OCI-LY7 (cell line): ENCODE measurements around the gene MRFAP1. TPM values are rescaled to one million over a fixed set of nuclear protein-coding genes. Genes with fewer than 3 reads are reported as not detected.

Experiments
- BruUV-seq: library from RNA; stranded (reverse); fragments of 400-500 nt; replicated peaks from 2 replicates; lab custom pipeline; 2021; lab: Mats Ljungman, UMichigan
- CTCF ChIA-PET: fragments of 300-600 bp; sonication (Branson Sonifier 250); formaldehyde crosslinking; loops from one replicate; lab custom pipeline; 2022; ENCODE audit warnings: antibody characterized with exemption; ENCODE audit not compliant: unreplicated experiment; lab: Charles Lee
- POLR2A ChIA-PET: fragments of 300-600 bp; sonication (Branson Sonifier 250); formaldehyde crosslinking; loops from one replicate; lab custom pipeline; 2022; ENCODE audit warnings: antibody characterized with exemption; lab: Charles Lee
- DNase-seq: peaks from one replicate; pipeline ENCODE4 v3.0.0-alpha.2; 2015; ENCODE audit warnings: low spot score
- H2AFZ ChIP-seq: fragments of 200-600 bp; sonication (generic), shearing (Covaris generic); 2 replicates; pipeline ENCODE4 v1.6.1; 2014; ENCODE audit warnings: mild to moderate bottlenecking, antibody characterized with exemption, low read length, moderate library complexity
- H3K27ac ChIP-seq: fragments of 200-600 bp; sonication (generic); 2 replicates; pipeline ENCODE4 v1.5.1; 2014; ENCODE audit warnings: mixed run types, low read depth, mild to moderate bottlenecking, moderate library complexity, low read length, inconsistent platforms; ENCODE audit not compliant: poor library complexity, severe bottlenecking
- H3K36me3 ChIP-seq: fragments of 200-600 bp; sonication (generic); 2 replicates; pipeline ENCODE4 v1.6.1; 2014; ENCODE audit warnings: mild to moderate bottlenecking, antibody characterized with exemption, low read length, moderate library complexity, mixed read lengths; ENCODE audit not compliant: insufficient read depth
- H3K4me1 ChIP-seq: fragments of 200-600 bp; sonication (generic); 2 replicates; pipeline ENCODE4 v1.5.1; 2014; ENCODE audit warnings: mild to moderate bottlenecking, low read length; ENCODE audit not compliant: insufficient read depth, poor library complexity, severe bottlenecking
- H3K4me2 ChIP-seq: fragments of 200-600 bp; sonication (generic); 2 replicates; pipeline ENCODE4 v1.6.1; 2014; ENCODE audit warnings: mild to moderate bottlenecking, low read length
- H3K4me3 ChIP-seq: fragments of 200-600 bp; sonication (generic); 2 replicates; pipeline ENCODE4 v1.5.1; 2014; ENCODE audit warnings: mild to moderate bottlenecking, low read depth, low read length; ENCODE audit not compliant: poor library complexity, severe bottlenecking
- H3K79me2 ChIP-seq: fragments of 200-600 bp; sonication (generic); 2 replicates; pipeline ENCODE4 v1.6.1; 2016; ENCODE audit warnings: low read depth, mild to moderate bottlenecking, low read length, moderate library complexity, mixed read lengths; ENCODE audit not compliant: insufficient read depth
- H3K9me2 ChIP-seq: fragments of 200-600 bp; sonication (generic); 2 replicates; pipeline ENCODE4 v1.6.1; 2016; ENCODE audit warnings: mild to moderate bottlenecking, low read length, mixed read lengths; ENCODE audit not compliant: insufficient read depth
- H3K9me3 ChIP-seq: fragments of 200-600 bp; sonication (generic); 2 replicates; pipeline ENCODE4 v1.6.1; 2014; ENCODE audit warnings: mild to moderate bottlenecking, mixed run types, low read length, mixed read lengths
- H4K20me1 ChIP-seq: fragments of 200-600 bp; sonication (generic); 2 replicates; pipeline ENCODE4 v1.6.1; 2014; ENCODE audit warnings: mild to moderate bottlenecking, antibody characterized with exemption, low read length, moderate library complexity, mixed read lengths; ENCODE audit not compliant: insufficient read depth
- CTCF ChIP-seq: fragments of 200-600 bp; sonication (generic); conservative IDR thresholded peaks from 2 replicates; pipeline ENCODE4 v1.5.1; 2014; ENCODE audit warnings: mild to moderate bottlenecking, antibody characterized with exemption, low read length, moderate library complexity, mixed read lengths
- EZH2phosphoT487 ChIP-seq: fragments of 200-600 bp; sonication (generic); IDR thresholded peaks from 2 replicates; pipeline ENCODE4 v1.6.1; 2018; ENCODE audit warnings: low read depth, borderline replicate concordance, mild to moderate bottlenecking, mixed run types, antibody characterized with exemption, low read length, moderate library complexity, mixed read lengths
- intact Hi-C: fragments of 100-400 bp; cut with micrococcal nuclease; formaldehyde crosslinking; loops from one replicate; pipeline ENCODE4 v1.10.0; 2022; ENCODE audit not compliant: unreplicated experiment
- total RNA-seq, 2 experiments: library from RNA; depleted of rRNA in 1 of 2; stranded (reverse); fragments of >200 nt in 1 of 2; shearing (Covaris generic) in 1 of 2; gene quantifications; 2 replicates each; pipeline ENCODE4 v1.2.3, GENCODE V29; 2014 to 2022

The MRFAP1 gene
- total RNA-seq, 2 experiments from 2014 or later = 90.8 to 224 TPM

DNA sequence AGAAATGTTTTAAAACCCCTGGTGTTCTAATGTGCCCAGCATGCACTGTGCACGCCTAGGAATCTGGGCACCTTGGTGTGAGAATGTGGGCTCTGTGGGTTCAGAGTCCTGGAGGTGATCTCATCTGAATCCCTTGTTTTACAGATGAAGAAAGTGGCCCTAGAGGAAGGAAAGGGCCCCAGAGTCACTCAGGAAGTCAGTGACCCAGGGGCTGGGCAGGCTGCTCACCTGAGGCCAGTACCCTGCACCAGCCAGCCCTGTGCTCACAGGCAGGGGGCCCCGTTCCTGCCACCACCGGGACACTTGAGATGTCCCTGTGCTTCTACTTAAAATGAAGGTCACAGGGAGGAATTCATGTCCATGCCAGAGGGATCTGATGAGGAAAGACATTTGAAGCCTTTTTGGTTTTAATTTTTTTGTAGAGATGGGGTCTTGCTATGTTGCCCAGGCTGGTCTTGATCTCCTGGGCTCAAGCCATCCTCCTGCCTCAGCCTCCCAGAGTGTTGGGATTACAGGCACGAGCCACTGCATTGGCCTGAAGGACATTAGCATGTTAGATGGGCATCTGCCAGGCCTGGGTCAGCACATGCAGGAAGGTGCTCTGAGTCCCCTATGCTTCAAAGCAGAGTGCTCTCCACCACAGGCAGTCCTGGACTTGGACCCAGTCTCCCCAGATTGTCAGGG lies 45.8 kb downstream of the MRFAP1 start:
- no peak overlapping the region for H2AFZ ChIP-seq
- H3K4me3 ChIP-seq = no peak overlapping the region
- intact Hi-C loops = loop anchor here (10.0 kb wide), 1 partner anchor 959 kb away; no protein-coding TSS in a partner anchor
- H4K20me1 ChIP-seq = no peaks in the 10 kb centered on the region
- no peak overlapping the region for H3K27ac ChIP-seq
- ChIA-PET POLR2A (no interaction called here), CTCF (no interaction called here)
- H3K4me2 ChIP-seq = no peak overlapping the region
- no peaks in the 10 kb centered on the region for H3K79me2 ChIP-seq
- no peaks in the 10 kb centered on the region for H3K36me3 ChIP-seq
- H3K9me2 ChIP-seq = no peaks in the 10 kb centered on the region
- no peak for DNase-seq
- TF ChIP-seq EZH2phosphoT487 (no peak), CTCF (no peak)
- BruUV-seq = no TSS peak
- H3K4me1 ChIP-seq = no peaks in the 10 kb centered on the region
- no peaks in the 10 kb centered on the region for H3K9me3 ChIP-seq

DNA sequence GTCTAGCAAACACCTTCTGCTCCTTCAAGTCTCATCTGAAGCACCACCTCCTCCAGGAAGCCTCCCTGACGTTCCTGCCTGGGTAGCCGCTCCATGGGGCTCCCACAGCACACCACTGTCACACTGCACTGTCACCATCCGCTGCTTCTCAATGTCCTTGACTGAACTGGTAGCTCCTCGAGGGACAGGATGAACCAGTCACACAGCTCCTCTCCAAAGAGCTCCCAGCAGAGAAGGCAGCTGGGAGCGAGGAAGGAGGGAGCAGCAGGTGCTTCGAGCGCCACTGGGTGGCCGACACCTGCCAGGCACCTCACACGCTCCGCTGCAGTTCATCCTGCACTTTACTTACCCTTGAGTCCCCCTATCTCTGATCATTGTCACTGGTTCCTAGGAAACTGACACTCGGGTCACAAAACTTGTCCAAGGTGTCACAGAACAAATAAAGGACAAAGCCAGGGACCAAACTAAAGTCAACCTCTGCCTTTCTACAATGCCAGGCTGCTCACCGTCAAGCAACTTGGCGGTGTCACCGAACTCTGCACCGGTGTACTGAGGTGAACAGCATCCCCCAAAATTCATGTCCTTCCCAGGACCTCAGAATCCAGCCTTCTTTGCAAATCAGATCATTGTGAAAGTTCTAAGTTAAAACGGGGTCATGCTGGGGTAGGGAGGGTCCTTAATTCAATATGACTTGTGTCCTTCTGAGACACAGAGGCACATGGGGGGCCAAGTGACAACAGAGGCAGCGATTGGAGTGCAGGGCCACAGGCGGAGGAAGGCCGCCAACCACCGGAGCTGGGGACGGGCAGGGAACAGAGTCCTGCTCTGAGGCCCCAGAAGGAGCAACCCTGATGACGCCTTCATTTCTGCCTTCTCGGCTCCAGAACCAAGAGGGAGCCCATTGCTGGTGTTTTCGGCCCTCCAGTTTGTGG lies 47.7 kb downstream of the MRFAP1 start:
- no peaks in the 10 kb centered on the region for H3K36me3 ChIP-seq
- POLR2A ChIA-PET = no interaction called here
- H3K79me2 ChIP-seq = no peaks in the 10 kb centered on the region
- H3K4me3 ChIP-seq = no peak overlapping the region
- H2AFZ ChIP-seq = no peak overlapping the region
- TF ChIP-seq CTCF = no peak
- no peak for TF ChIP-seq EZH2phosphoT487
- DNase-seq = no peak
- no peaks in the 10 kb centered on the region for H3K4me1 ChIP-seq
- H4K20me1 ChIP-seq = no peaks in the 10 kb centered on the region
- no peak overlapping the region for H3K27ac ChIP-seq
- intact Hi-C loops = loop anchor here (10.0 kb wide), 1 partner anchor 957 kb away; no protein-coding TSS in a partner anchor
- H3K4me2 ChIP-seq = no peak overlapping the region
- no TSS peak for BruUV-seq
- no peaks in the 10 kb centered on the region for H3K9me3 ChIP-seq
- H3K9me2 ChIP-seq = no peaks in the 10 kb centered on the region
- CTCF ChIA-PET = no interaction called here
